GM18505 (cell line): ENCODE data around the gene A4GALT.
"Not testable (repeated sequence)": the region's sequence is repeated elsewhere in the genome, so short reads cannot be mapped to it uniquely, and the experiment has no call there.

Source experiments
- ATAC-seq: cut with Tn5 transposase; IDR thresholded peaks from one replicate; pipeline ENCODE4 v1.9.1; 2021; ENCODE audit not compliant: unreplicated experiment
- POLR2A ChIP-seq: IDR thresholded peaks from 4 replicates; pipeline ENCODE4 v1.6.1; 2011; ENCODE audit warnings: borderline replicate concordance; ENCODE audit not compliant: insufficient read depth, insufficient read length; ENCODE audit errors: extremely low read depth

The A4GALT gene

DNA sequence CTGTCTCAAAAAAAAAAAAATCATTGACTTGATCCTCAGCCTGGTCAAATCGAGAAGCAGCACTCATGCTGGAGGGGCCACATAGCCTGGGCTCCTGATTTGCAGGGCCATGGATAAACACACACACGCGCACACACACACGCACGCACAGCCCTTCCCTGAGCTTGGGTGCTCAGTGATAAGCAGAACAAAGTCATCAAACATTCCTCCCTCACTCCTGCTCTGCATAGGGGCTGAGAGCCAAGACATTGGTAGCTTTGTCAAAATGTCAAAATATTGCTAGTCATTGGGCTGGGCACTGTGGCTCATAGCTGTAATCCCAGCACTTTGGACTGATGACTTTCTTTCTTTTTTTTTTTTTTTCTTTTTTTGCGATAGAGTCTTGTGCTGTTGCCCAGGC is 34.0 kb upstream of the A4GALT start:
- no peak for TF ChIP-seq POLR2A
- no peak for ATAC-seq

DNA sequence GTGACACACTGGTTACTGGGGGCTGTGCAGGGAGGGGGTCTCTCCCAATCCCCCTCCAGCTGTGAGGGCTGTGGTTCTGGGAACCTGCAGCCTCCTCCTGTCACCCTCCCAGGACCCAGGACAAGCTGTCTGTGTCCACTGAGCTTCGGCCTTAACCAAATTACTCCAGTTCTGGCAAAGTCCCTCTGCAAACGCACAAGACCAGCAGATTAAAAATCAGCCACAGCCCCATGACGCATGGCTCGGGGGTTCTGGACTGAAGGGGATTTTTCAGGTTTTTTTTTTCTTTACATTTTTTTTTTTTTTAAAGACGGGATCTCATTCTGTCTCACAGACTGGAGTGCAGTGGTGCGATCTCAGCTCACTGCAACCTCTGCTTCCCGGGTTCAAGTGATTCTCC is 32.2 kb upstream of the A4GALT start:
- no peak for TF ChIP-seq POLR2A
- ATAC-seq, result no peak

DNA sequence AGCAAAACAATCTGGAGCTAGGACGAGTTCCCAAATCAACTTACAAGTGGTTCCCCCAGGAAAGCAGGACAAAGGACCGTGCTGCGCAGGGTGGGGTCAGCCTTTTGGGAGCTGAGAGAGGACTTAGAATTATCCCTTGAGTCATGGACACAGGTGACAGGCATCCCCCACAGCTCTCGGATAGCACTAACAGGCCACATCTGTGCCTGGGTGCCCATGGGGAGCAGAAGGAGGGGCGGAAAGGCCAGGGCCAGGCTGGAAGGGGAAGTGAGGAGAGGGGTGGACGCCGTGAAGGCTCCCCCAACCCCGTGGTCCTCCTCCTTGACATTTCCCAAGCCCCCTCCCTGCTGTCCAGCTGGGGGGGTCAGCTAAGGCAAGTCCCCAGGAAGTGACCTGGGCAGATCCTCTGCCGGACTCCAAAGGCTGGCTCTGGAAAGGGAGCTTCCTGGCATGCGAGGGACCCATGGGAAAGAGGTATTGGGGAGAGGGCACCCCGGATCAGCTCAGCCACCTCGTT is 31.6 kb upstream of the A4GALT start:
- ATAC-seq, result no peak

DNA sequence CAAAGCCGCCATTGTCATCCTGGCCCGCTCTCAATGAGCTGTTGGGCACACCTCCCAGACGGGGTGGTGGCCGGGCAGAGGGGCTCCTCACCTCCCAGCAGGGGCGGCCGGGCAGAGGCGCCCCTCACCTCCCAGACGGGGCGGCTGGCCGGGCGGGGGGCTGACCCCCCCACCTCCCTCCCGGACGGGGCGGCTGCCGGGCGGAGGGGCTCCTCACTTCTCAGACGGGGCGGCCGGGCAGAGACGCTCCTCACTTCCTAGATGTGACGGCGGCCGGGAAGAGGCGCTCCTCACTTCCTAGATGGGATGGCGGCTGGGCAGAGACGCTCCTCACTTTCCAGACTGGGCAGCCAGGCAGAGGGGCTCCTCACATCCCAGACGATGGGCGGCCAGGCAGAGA is 29.8 kb upstream of the A4GALT start:
- not testable (repeated sequence) for ATAC-seq

More for the DNA sequence above, 31.6 kb upstream of the A4GALT start:
- TF ChIP-seq POLR2A, result no peak

DNA sequence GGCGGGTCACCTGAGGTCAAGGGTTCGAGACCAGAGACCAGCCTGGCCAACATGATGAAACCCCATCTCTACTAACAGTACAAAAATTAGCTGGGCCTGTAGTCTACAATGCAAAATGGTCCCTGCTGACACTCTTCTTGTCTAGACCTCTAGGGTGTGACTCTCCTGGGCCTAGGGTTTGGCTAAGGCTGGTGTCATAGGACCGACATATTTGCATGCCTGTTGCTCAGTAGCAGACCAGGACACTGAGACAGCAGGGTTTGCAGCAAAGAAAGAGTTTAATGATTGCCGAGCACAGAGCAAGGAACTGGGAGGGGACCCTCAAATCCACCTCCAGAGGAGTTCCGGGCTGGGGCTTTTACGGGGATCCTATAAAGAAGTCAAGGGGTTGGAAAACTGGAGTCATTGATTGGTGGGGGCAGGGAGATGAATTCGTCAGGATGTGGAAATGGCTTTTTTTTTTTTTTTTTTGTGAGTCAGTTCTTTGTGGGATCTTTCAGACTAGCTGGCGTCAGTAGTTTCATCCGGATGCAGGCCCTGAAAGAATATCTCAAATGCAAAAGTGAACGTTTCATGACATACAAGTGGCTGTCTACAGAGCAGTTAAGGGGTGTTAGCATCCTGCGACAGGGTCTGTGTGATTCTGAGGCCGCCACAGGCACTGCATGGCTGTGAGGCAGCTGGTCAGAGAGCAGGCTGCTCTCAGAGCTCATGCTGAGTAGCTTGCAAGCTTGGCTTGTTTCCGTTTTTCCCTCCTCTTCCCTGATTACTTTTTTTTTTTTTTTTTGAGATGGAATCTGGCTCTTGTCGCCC is 27.2 kb upstream of the A4GALT start:
- TF ChIP-seq POLR2A, result no peak
- no peak for ATAC-seq

DNA sequence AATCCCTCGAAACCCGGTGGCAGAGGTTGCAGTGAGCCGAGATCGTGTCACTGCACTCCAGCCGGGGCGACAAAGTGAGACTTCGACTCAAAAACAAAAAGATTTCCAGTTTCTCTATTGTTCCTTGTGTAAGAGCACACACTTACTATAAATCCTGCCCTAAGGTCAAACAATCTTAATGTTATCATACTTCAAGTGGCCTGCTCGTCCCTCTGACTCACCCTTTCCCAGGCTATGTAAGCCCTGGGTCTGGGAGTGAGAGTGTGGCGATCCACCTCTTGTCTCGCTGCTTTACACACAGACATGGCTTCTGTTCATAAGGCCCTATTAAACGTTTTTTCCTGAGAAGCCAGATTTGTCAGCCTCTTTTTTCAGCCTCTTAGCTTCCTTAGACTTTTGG is 24.4 kb upstream of the A4GALT start:
- TF ChIP-seq POLR2A, result no peak
- ATAC-seq, result no peak

DNA sequence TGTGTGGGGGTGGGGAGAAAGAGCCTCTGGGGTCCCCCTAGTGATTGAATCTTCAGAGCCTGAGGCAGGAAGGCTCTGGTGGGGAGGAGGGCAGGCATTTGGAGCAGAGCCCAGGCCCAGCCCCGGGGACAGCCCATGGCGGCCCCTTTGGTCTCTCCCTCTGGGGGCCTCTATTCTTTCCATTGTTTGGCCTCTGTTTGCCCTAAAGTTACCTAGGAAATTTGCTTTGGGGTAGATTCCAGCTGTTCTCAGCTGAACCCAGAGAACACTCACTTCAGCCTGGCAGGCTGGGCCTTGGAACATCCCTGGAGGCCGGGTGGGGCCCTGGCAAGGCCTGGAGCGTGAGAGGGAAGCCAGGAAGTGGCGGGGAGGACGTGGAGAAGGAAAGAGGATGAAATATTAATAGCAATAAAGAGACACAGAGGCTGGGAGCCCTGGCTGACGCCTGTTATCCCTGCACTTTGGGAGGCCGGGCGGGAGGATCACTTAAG is 22.9 kb upstream of the A4GALT start:
- TF ChIP-seq POLR2A, result no peak
- no peak for ATAC-seq

DNA sequence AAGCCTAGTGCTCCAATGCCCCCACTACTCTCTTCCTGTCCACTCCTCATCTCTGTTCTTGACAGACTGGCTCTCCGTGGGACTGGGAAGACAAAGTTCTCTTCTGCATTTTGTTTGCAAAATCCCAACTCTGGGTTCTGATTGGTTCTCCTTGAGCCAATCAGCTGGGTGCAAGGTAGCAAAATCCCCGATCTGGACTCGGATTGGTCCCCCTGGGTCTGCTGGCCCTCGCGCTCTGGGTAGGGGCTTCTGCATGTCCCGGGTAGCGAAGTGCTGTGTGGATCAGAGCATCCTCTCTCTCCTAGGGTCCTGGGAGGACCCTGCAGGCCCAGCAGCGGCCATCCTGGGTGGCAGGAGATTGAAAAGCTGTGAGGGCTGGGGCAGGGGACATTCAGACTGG is 22.3 kb upstream of the A4GALT start:
- no peak for ATAC-seq

DNA sequence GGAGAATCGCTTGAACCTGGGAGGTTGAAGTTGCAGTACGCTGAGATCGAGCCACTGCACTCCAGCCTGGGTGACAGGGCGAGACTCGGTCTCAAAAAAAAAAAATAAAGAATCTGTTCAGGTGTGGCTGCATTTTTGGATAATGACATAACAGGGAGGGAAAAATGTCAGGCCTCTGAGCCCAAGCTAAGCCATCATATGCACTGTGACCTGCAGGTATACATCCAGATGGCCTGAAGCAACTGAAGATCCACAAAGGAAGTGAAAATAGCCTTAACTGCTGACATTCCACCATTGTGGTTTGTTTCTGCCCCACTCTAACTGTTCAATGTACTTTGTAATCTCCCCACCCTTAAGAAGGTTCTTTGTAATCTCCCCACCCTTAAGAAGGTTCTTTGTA is 19.6 kb upstream of the A4GALT start:
- ATAC-seq, result not testable (repeated sequence)

More for the DNA sequence above, 22.3 kb upstream of the A4GALT start:
- TF ChIP-seq POLR2A, result no peak

DNA sequence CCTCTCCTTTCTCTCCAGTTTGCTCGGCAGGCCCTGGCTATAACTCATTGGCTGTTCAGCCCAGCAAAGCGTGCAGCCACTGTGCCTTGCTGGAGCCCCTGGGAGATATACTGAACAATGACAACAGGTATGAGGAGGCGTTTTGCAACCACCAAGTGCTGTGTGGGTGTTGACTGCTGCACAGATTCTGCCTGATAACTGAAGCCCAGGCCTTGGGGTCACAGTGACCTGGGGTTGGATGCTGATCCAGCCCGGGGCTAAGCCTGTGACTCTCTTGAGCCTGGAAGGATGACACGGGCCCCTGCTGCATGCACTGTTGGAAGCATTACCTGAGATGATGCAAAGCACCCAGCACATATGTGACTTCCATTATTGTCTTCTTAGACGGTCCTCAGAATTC is 13.7 kb upstream of the A4GALT start:
- TF ChIP-seq POLR2A, result no peak
- ATAC-seq, result no peak

DNA sequence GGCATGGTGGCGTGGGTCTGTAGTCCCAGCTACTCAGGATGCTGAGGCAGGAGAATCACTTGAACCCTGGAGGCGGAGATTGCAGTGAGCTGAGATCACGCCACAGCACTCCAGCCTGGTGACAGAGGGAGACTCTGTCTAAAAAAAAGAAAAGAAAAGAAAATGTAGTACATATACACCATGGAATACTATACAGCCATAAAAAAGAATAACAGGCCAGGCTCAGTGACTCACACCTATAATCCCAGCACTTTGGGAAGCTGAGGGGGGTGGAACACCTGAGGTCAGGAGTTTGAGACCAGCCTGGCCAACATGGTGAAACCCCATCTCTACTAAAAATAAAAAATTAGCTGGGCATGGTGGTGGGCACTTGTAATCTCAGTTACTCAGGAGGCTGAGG is 12.7 kb upstream of the A4GALT start:
- not testable (repeated sequence) for ATAC-seq

DNA sequence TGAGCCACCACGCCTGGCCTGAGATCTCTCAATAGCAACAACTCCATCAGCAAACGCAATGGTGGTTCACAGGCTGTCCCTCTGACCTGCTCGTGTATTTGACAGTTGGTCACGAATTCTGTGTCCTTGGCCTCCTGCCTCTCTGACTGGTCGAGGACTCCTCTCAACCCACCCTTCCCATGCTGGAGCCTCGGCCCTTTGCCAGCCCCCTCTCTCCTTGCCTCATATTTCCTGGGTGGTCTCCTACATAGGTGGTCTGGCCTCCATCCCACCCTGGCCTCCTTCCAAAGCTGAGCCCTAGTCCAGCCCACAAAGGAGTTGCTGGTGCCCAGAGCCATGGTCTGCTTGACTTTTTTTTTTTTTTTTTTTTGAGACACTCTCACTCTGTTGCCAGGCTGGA is 11.4 kb upstream of the A4GALT start:
- no peak for TF ChIP-seq POLR2A
- ATAC-seq, result no peak

DNA sequence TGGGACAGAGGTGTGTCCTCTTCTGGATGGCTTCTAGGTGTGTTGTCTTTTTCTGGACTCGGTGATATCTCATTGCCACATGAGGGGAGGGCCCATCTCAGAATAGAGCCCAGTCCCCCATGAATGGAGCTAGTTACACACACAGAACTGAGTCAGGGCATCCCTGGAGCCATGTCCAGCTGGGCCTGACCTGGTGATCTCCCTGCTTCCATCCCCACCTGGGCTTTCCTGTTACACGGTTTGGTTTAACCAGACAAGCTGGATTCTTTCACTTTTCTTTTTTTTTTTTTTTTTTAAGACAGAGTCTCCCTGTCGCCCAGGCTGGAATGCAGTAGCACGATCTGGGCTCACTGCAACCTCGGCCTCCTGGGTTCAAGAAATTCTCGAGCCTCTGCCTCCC is 6.1 kb upstream of the A4GALT start:
- no peak for TF ChIP-seq POLR2A
- ATAC-seq, result no peak

DNA sequence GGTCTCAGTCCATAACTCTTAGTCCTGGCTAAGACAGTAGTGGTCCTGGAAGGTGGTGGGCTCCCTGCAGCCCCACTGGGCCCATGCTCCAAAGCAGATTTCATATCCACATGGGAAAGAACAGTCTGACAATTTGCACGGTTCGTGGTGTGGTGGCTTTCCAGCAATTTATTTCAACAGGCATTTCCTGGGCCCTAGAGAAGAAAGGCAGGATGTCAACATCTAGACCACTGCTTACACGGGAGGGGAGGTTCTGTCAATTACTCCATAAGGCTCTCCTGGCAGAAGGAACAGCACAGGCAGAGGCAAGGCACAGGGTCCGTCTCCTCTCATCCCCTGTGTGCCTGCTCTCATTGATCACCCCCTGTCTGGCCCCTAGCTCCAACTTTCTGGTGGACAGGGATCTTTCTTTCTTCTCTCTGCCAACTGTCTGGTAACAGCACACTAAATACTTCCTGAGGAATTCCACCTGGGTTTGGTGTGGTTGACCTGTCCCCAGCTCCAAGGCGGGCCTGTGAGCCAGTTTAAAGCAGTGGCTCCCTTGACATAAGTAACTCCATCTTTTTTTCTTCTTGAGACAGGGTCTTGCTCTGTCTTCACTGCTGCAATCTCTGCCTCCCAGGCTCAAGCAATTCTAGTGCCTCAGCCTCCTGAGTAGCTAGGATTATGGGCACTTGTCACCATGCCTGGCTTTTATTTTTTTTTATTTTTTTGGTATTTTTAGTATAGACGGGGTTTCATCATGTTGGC is 5.1 kb upstream of the A4GALT start:
- no peak for ATAC-seq
- no peak for TF ChIP-seq POLR2A
